IMR-90 (cell line): ENCODE data around the gene MTUS2. TPM values are rescaled to one million over a fixed set of nuclear protein-coding genes. Genes with fewer than 3 reads are reported as not detected.

Source experiments
- ATAC-seq: fragments of 200-7000 bp; cut with Tn5 transposase; 2 replicates; pipeline ENCODE4 v1.9.1; 2020; ENCODE audit warnings: low read depth, mild to moderate bottlenecking, moderate library complexity
- BruUV-seq: library from RNA; stranded (reverse); fragments of 400-500 nt; replicated peaks from 2 replicates; lab custom pipeline; 2021; lab: Mats Ljungman, UMichigan
- CTCF ChIA-PET: fragments of 300-600 bp; formaldehyde crosslinking; extraction: SDS; loops from one replicate; lab custom pipeline; 2021; ENCODE audit warnings: antibody characterized with exemption; lab: Yijun Ruan, JAX
- POLR2A ChIA-PET: fragments of 300-600 bp; sonication (Branson Sonifier 250); formaldehyde crosslinking; loops from one replicate; lab custom pipeline; 2022; ENCODE audit warnings: antibody characterized with exemption; ENCODE audit not compliant: unreplicated experiment; lab: Charles Lee
- DNase-seq: peaks from one replicate; pipeline ENCODE4 v3.0.0; 2013
- H2AFZ ChIP-seq: replicated peaks from 2 replicates; pipeline ENCODE3; 2013; ENCODE audit warnings: low read length, mild to moderate bottlenecking; ENCODE audit not compliant: poor library complexity
- H2AK5ac ChIP-seq: 2 replicates; pipeline ENCODE4 v1.6.1; 2013; ENCODE audit warnings: low read depth, low read length, inconsistent platforms
- H2AK9ac ChIP-seq: replicated peaks from 2 replicates; pipeline ENCODE3; 2013; ENCODE audit warnings: mild to moderate bottlenecking, low read depth, low read length, moderate library complexity; ENCODE audit not compliant: poor library complexity
- H2BK120ac ChIP-seq: 2 replicates; pipeline ENCODE4 v1.6.1; 2013; ENCODE audit warnings: low read depth, low read length, inconsistent platforms
- H2BK15ac ChIP-seq: 3 replicates; pipeline ENCODE4 v1.6.1; 2013; ENCODE audit warnings: low read depth, low read length, inconsistent platforms
- H2BK20ac ChIP-seq: 2 replicates; pipeline ENCODE4 v1.6.1; 2013; ENCODE audit warnings: low read depth, mild to moderate bottlenecking, inconsistent platforms, low read length, moderate library complexity
- H2BK5ac ChIP-seq: 2 replicates; pipeline ENCODE4 v1.6.1; 2013; ENCODE audit warnings: mild to moderate bottlenecking, low read depth, low read length, inconsistent platforms; ENCODE audit not compliant: poor library complexity, severe bottlenecking
- H3K14ac ChIP-seq: replicated peaks from 2 replicates; pipeline ENCODE4 v1.6.1; 2013; ENCODE audit warnings: low read depth, low read length, inconsistent platforms
- H3K18ac ChIP-seq: 2 replicates; pipeline ENCODE4 v1.6.1; 2013; ENCODE audit warnings: low read depth, low read length, control low read depth
- H3K23ac ChIP-seq: 2 replicates; pipeline ENCODE4 v1.6.1; 2013; ENCODE audit warnings: low read depth, low read length, inconsistent platforms
- H3K27ac ChIP-seq: 2 replicates; pipeline ENCODE4 v1.5.1; 2013; ENCODE audit warnings: mild to moderate bottlenecking, control low read depth, low read length; ENCODE audit not compliant: insufficient read depth
- H3K27me3 ChIP-seq: 2 replicates; pipeline ENCODE4 v1.6.1; 2013; ENCODE audit warnings: low read length; ENCODE audit not compliant: control insufficient read depth, insufficient read depth
- H3K36me3 ChIP-seq: 2 replicates; pipeline ENCODE4 v1.6.1; 2013; ENCODE audit warnings: low read length, mixed read lengths; ENCODE audit not compliant: control insufficient read depth, insufficient read depth
- H3K4ac ChIP-seq: 2 replicates; pipeline ENCODE4 v1.6.1; 2013; ENCODE audit warnings: low read depth, low read length, inconsistent platforms
- H3K4me1 ChIP-seq: 2 replicates; pipeline ENCODE4 v1.6.1; 2013; ENCODE audit warnings: low read length, mixed read lengths; ENCODE audit not compliant: control insufficient read depth, insufficient read depth
- H3K4me2 ChIP-seq: 2 replicates; pipeline ENCODE4 v1.6.1; 2013; ENCODE audit warnings: low read depth, mild to moderate bottlenecking, control low read depth, low read length, moderate library complexity
- H3K4me3 ChIP-seq: 2 replicates; pipeline ENCODE4 v1.5.1; 2013; ENCODE audit warnings: low read depth, mild to moderate bottlenecking, control low read depth, low read length, moderate library complexity; ENCODE audit not compliant: insufficient read depth
- H3K56ac ChIP-seq: 2 replicates; pipeline ENCODE4 v1.6.1; 2013; ENCODE audit warnings: low read length, inconsistent platforms; ENCODE audit not compliant: insufficient read depth; ENCODE audit errors: extremely low read depth
- H3K79me1 ChIP-seq, 2 experiments: 2 replicates each; pipeline ENCODE4 v1.6.1; 2013; ENCODE audit warnings: low read length in 2 of 2, inconsistent platforms in 1 of 2, low read depth in 1 of 2
- H3K9ac ChIP-seq: 2 replicates; pipeline ENCODE4 v1.6.1; 2013; ENCODE audit warnings: low read depth, low read length, control low read depth
- H3K9me1 ChIP-seq: 2 replicates; pipeline ENCODE4 v1.6.1; 2013; ENCODE audit warnings: low read length, inconsistent platforms; ENCODE audit not compliant: insufficient read depth
- H3K9me3 ChIP-seq: 2 replicates; pipeline ENCODE4 v1.6.1; 2013; ENCODE audit warnings: low read length; ENCODE audit not compliant: control insufficient read depth, insufficient read depth
- H4K20me1 ChIP-seq: 2 replicates; pipeline ENCODE4 v1.6.1; 2013; ENCODE audit warnings: low read length, inconsistent platforms; ENCODE audit not compliant: insufficient read depth
- H4K5ac ChIP-seq: 2 replicates; pipeline ENCODE4 v1.6.1; 2013; ENCODE audit warnings: mild to moderate bottlenecking, low read depth, low read length, control low read depth
- H4K8ac ChIP-seq, 2 experiments: 2 replicates each; pipeline ENCODE4 v1.6.1; 2013; ENCODE audit warnings: low read depth in 2 of 2, low read length in 2 of 2, control low read depth in 1 of 2, inconsistent platforms in 1 of 2
- H4K91ac ChIP-seq: 2 replicates; pipeline ENCODE4 v1.6.1; 2013; ENCODE audit warnings: low read depth, low read length, inconsistent platforms; ENCODE audit not compliant: insufficient read depth
- BHLHE40 ChIP-seq: fragments of 150-350 bp; IDR thresholded peaks from 2 replicates; pipeline ENCODE4 v1.6.1; 2016; ENCODE audit warnings: mild to moderate bottlenecking, low read depth, low read length
- NFE2L2 ChIP-seq: fragments of 150-350 bp; IDR thresholded peaks from 2 replicates; pipeline ENCODE4 v1.6.1; 2016; ENCODE audit warnings: low read depth, mild to moderate bottlenecking, low read length
- WGBS, 2 experiments: methylation state at CpG; one replicate each; pipeline versions ENCODE4 v1.1.5 to v1.1.7; 2013; ENCODE audit warnings: missing lambda C conversion rate in 2 of 2; ENCODE audit not compliant: insufficient read length in 1 of 2; ENCODE audit errors: extremely low coverage in 2 of 2; 5-methylcytosine and 5-hydroxymethylcytosine counted together
- dilution Hi-C: fragments of 300-500 bp; cut with HindIII; formaldehyde crosslinking; loops from one replicate; pipeline ENCODE4 v1.14.3; 2018; ENCODE audit warnings: low sequenced_read_pairs; ENCODE audit not compliant: unreplicated experiment
- in situ Hi-C: fragments of 300-500 bp; cut with MboI; formaldehyde crosslinking; loops from 3 replicates; pipeline ENCODE4 v1.14.3; 2019; ENCODE audit warnings: low sequenced_read_pairs, inconsistent platforms, mixed read lengths
- intact Hi-C: fragments of 100-400 bp; cut with micrococcal nuclease; formaldehyde crosslinking; loops from 2 replicates; pipeline ENCODE4 v1.10.0; 2022
- polyA plus RNA-seq, 3 experiments: library from polyadenylated mRNA; depleted of rRNA; stranded (reverse); fragments of >200 nt; gene quantifications; 2 replicates each; pipeline ENCODE4 v1.2.3, GENCODE V29; 2012; ENCODE audit warnings: low replicate concordance in 1 of 3
- total RNA-seq: library from RNA; depleted of rRNA; stranded (reverse); fragments of >200 nt; gene quantifications from 2 replicates; pipeline ENCODE4 v1.2.3, GENCODE V29; 2012

MTUS2 gene
- total and polyA plus RNA-seq, 2 of the 4 experiments (the other 2 are of a cell fraction) = under 0.01 to 0.02 TPM

DNA sequence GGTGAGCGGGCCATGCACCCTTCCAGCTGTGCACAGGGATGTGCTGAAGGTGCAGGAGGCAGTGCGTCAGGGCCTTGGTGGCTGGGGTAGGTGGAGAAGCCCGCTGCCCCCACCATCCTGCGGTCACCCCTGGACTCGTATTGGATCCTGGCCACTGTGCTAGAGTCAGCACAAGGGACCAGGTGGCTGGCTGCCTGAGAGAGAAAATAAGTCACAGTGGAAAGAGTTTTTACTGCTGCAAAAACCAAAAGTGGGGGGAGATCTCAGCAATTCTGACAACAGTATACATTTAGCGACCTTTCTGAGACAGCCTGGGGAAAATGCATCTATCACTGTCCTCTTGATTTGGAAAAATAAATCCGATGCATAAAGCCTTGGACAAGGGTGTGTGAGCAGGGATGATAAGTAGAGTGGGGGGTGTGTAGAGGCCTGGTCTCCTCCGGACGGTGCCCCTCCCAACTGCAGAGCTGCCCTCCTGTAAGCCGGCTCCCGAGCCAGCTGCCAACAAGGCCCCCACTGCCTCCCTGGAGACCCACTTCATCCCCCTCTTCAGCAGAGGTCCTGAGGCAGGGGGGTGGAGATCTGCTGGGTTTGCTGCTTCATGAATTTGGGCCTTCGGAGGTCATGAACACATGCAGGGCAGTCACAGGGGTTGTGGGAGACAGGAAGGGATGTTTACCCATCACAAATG, 691.1 kb downstream of the MTUS2 start:
- no peak overlapping the region for H4K91ac ChIP-seq
- no peak overlapping the region for H3K4me3 ChIP-seq
- intact Hi-C loops (no loop called here), dilution Hi-C loops (no loop called here), in situ Hi-C loops (loop anchor here (5.0 kb wide), 1 partner anchor 606 kb away; no protein-coding TSS in a partner anchor)
- no peak overlapping the region for H2BK5ac ChIP-seq
- ATAC-seq (no peak), DNase-seq (no peak)
- no CpG with 5 or more reads among the region's 12 CpGs for WGBS, 2 experiments
- no peak overlapping the region for H3K14ac ChIP-seq
- no peak overlapping the region for H2BK20ac ChIP-seq
- no peaks in the 10 kb centered on the region for H3K9me3 ChIP-seq
- H2BK120ac ChIP-seq = no peak overlapping the region
- CTCF ChIA-PET = interaction anchor here (0.5 to 1.1 kb wide), 2 partner anchors 604 to 1071 kb away, joined by 3 to 4 read pairs; no protein-coding TSS in a partner anchor
- no peaks in the 10 kb centered on the region for H3K27me3 ChIP-seq
- TF ChIP-seq BHLHE40 (no peak), NFE2L2 (no peak)
- H4K5ac ChIP-seq = no peak overlapping the region
- no peak overlapping the region for H2AFZ ChIP-seq
- no peak overlapping the region for H3K4ac ChIP-seq
- H2AK5ac ChIP-seq = no peak overlapping the region
- peak overlapping the region; percentile 51 for H2AK9ac ChIP-seq
- POLR2A ChIA-PET = no interaction called here
- H3K9ac ChIP-seq = no peak overlapping the region
- no peak overlapping the region for H4K8ac ChIP-seq
- H2BK15ac ChIP-seq = no peak overlapping the region
- H3K4me1 ChIP-seq = peaks cover 4% of the 10 kb centered on the region
- H4K20me1 ChIP-seq = peaks cover 17% of the 10 kb centered on the region
- no peak overlapping the region for H3K4me2 ChIP-seq
- BruUV-seq = no TSS peak
- no peak overlapping the region for H3K56ac ChIP-seq
- peaks cover 32% of the 10 kb centered on the region for H3K36me3 ChIP-seq
- H3K9me1 ChIP-seq = peaks cover 3% of the 10 kb centered on the region; the same call in 1 of the 2 replicates
- H3K79me1 ChIP-seq = peaks cover 0 to 14% of the 10 kb centered on the region in 2 experiments; a peak in 1 of 4 replicates
- H3K18ac ChIP-seq = no peak overlapping the region
- no peak overlapping the region for H3K27ac ChIP-seq
- H3K23ac ChIP-seq = no peak overlapping the region
